NK-92 (cell line): Measurements from ENCODE around the gene FAM193A.
"Not testable (repeated sequence)": the region's sequence is repeated elsewhere in the genome, so short reads cannot be mapped to it uniquely, and the experiment has no call there.

Experiments
- DNase-seq: peaks from one replicate; lab custom pipeline; 2025; ENCODE audit not compliant: unreplicated experiment; lab: John Stamatoyannopoulos, UW

Gene FAM193A

DNA sequence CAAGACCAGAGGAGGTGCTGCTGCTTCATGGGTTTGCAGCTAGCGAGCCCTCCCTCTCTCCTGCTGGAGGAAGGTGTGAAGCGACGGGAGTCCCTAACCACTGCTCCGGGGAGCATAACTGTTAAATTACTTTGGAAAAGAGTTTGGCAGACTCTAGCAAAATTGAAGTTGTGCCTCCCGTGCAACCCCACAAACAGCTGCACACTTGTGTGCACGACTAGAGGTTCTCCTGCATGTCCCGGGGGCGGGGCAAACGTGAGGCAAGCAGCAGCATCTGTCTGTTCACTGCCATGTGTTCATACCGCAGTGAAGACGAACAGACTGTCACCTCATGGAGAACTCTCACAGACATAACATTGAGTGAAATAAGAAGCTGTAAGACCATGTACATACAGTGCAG is 185.1 kb downstream of the FAM193A start:
- DNase-seq, result no peak

DNA sequence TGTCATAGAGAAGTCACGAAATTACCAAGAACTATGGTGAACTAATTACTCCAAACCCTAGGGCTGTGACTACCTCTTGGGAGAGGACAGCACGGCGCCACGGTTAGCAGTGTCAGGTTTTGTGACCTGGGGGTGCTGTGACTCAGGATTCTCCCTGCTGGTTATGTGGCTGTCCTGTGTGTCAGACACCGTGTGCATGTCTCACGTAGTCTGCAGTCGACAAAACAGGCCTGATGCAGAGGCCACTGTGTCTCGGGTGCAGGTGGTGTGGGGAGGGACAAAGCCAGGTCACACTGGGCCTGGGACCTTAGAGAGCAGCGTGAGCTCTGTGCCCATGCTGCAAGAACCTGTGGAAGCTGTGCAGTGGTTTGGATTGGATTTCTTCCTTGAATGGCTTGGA is 185.6 kb downstream of the FAM193A start:
- DNase-seq, result no peak

DNA sequence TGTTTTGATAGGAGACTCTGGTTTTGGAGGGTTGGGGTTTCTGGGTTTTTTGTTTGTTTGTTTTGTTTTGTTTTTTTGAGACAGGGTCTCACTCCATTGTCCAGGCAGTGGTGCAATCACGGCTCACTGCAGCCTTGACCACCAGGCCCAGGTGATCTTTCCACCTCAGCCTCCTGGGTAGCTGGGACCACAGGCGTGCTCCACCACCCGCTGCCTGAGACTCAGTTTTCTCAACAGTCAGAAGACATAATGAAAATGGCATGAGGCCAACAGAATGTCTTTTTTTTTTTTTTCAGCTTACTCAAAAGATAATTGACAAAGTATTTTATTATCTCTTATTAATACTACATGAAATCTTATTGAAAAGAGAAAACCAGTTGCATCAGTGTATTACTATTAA is 187.3 kb downstream of the FAM193A start:
- DNase-seq, result no peak

DNA sequence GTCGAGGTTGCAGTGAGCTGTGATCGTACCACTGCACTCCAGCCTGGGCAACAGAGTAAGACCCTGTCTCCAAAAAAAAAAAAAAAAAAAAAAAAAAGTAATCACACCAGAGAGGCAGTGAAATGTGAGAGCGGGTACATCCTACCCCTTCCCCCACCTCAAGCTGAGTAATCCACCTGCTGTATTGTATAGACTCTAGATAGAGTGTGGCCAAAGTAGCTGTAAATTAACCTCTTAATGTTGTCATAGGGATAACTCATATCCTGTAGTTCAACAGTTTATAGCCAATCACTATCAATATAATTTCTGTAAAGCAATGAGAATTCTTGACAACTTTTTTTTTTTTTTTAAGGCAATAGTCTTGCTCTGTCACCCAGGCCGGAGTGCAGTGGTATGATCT is 188.9 kb downstream of the FAM193A start:
- DNase-seq, result no peak

DNA sequence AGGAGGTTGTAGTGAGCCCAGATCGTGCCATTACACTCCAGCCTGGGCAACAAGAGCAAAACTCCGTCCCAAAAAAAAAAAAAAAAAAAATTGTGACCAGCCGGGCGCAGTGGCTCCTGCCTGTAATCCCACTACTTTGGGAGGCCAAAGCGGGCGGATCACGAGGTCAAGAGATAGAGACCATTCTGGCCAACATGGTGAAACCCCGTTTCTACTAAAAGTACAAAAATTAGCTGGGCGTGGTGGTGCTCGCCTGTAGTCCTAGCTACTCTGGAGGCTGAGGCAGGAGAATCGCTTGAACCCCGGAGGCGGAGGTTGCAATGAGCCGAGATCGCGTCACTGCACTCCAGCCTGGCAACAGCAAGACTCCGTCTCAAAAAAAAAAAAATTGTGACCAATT is 190.4 kb downstream of the FAM193A start:
- not testable (repeated sequence) for DNase-seq

DNA sequence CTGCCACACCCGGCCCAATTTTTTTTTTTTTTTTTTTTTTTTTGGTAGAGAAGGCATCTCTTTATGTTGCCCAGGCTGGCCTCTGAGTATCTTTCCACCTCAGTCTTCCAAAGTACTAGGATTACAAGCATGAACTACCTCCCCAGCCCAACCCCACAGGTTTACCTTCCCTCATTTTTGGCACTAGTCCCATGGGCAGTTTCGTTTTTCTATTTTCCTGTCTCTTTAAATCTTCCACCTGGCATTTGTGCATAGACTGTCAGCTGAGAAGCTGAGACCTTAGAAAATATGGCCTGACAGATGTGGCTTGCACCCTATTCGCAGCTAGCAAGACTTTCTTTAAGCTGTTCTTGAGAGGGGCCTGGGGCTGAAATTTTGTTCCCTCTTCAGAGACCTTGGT is 191.8 kb downstream of the FAM193A start:
- DNase-seq, result no peak

DNA sequence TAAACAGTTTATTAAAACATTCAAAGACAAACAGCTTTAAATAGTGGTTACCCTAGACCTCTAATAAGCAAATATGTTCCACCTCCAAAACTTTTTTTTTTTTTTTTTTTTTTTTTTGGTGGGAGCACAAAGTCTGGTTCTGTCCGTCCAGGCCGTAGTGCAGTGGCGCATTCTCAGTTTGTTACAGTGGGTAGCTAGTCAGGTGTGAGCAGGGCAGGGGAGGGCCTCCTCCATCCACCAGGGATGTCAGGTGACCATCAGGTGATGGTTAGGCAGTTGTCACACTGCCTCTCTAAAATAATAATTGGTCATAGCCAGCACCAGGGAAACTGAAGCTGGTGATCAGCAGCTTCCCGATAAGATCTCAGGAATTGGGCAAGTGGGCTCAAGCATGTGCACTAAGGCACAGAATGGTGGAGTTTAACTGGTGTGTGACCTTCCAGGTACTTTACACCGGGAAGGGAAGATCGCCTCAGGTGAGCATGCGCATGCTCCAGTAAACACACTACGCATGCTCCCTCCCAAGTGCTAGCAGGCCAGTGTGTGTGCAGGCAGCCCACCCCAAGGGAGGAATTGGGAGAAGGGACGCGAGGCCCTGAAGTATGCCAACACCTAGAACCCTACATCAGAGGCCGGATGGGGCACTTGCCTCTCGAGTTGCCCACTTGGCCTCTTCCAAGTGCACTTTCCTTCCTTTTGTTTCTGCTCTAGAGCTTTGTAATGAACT is 192.5 kb downstream of the FAM193A start:
- no peak for DNase-seq

DNA sequence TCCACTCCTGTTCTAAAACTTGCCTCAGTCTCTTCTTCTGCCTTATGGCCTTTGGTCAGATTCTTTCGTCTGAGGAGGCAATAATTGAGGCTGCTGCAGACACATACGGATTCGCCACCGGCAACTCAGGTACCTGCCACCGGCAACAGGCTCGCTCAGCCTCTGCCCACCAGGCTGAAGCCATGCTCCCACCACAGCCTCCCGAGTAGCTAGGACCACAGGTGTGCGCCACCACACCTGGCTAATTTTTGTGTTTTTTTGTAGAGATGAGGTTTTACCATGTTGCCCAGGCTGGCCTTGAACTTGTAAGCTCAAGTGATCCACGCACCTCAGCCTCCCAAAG is 193.1 kb downstream of the FAM193A start:
- no peak for DNase-seq

DNA sequence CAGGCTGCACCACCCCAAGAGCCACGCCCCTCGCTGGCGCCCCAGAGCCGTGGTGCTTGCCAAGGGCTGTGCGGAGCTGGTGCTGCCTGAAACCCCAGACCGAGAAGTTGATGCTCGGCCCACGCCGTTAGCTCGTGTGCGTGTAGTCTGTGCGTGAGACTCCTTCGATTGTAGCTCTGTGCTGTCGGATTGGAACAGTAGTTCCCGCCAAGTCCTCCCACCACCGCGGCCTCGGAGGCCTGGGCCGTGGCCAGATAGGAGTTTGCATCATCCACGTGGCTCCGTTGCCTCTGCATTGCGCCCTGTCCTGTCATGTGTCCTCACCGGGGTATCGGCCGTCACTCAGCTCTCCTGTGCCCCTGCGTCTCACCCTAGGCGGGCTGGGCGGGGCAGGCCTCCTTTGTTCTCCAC is 195.5 kb downstream of the FAM193A start:
- no peak for DNase-seq

DNA sequence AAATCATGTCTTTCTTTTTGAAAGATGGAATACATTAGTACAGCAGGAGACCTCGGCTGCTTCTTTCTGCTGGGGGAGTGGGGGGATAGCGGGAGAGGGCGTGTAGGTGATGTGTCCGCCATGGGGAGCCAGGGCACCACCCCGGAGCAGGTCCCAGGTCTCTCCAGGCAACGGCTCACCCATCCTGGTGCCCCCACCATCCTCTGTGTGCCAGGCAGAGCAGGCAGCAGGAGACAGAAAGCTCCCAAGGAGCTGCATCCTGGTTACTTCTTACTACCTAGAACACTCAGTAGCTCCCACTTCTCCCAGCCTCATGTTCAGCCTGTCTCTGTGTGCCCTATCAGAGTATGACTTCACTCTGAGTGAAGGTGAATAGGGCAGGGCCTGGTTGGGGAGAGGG is 196.1 kb downstream of the FAM193A start:
- DNase-seq, result no peak

DNA sequence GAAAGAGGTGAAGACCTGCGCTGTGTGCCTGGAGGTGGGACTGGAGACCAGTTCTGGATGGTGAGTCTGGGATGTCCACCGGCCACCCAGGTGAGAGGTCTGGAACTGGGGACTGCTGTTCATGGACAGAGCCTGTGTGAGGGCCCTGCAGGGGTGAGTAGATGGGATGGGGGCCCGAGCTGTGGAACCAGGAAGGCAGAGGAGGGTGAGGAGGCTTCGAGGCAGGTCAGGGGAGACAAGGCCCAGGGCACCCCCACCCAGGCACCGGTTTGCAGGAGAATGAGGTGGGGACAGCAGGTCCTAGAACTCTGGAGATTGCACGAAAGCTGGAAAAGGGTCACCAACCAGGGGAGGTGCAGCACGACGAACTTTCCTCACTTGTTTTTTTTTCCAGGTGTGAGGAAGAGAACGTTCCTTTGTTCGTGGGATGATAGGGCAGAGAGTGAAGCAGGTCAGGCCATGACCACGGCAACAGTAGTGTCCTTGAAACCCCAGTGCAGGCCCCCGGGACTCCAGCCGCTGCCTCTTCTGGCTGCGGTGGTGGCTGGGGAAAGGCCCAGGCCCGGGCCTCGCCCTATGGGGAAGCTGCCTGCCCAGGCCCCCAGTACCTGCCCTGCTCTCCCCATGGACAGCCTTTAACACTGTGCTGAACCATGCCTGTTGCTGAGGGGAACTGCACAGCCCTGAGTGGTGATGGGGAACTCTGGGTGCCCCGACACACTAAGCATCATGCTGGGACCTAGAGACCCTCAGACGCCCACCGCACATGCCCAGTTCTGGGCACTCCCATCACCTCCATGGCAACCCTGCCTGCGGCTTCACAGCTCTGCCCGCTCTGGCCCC is 196.8 kb downstream of the FAM193A start:
- DNase-seq, result no peak

DNA sequence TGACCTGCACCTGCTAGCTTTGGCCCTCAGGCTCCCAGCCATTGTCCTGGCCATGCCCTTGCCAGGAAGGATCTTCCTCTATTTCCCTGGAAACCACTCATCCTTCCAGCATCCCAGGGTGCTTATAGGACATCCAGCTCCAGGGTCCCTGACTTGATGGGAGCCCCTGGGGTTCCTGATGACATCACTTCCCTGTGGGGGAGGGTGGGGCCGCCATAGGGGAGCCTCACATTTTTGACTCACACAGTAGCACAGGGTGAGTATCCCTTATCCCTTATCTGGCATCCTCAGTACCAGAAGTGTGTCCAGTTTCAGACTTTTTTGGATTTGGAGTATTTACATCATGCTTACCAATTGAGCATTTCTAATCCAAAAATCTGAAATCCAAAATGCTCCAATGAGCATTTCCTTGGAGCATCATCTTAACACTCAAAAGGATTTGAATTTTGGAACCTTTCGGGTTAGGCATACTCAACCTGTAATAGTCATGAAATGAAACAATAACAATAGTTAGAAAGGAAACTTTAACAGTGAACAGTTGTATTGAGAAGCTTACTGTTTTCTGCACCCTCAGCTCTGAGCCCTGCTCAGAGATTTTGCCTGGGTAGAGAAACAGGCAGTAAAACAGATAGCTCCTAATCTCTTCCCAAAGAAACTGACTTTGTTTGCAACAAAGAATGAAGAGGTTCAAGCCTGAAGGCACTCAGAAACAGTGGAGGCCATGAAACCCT is 197.6 kb downstream of the FAM193A start:
- DNase-seq, result no peak

DNA sequence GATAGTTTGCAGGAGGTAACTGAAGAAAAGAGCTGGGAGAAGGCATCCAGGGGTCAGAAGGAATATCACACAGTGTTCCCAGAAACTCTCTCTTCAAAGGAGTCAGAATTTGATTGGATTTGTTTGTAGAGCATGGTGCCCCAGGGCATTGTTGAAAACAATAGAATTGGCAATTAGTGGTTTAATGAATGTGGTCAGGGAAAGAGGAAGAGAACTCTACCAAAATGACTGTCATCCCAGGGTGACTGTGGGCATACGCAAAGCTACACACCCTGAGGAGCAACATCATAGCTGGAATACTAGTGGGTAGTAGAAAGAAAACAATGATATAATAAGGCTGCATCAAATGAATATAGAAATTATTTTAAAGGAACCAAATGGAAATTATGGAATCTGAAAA is 198.2 kb downstream of the FAM193A start:
- no peak for DNase-seq

DNA sequence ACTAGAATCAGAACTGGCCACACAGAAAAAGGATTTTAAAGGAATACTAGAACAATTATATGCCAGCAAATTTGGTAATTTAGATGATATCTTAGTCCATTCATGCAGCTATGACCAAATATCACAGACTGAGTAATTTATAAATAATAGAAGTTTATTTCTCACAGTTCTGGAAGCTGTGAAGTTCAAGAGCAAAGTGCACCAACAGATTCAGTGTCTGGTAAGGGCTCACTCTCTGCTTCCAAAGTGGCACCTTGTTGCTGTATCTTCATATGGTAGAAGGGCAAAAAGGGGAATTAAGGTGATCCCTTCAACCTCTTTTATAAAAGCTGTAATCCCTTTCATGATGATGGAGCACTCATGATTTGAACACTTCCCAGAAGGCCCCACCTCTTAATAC is 199.4 kb downstream of the FAM193A start:
- DNase-seq, result no peak

DNA sequence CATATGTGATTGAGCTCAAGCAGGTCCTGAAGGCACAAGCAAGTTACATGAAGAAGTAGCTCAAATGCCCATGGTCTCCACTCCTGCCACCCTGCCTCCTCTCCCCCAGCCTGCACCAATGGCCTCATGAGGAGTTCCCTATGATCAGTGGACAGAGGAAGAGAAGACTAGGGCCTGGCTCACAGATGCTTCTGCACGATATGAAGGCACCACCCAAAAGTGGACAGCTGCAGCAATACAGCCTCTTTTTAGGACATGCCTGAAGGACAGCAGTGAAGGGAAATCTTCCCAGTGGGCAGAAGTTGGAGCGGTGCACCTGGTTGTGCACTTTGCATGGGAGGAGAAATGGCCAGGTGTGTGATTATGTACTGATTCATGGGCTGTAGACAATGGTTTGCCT is 201.8 kb downstream of the FAM193A start:
- DNase-seq, result not testable (repeated sequence)

DNA sequence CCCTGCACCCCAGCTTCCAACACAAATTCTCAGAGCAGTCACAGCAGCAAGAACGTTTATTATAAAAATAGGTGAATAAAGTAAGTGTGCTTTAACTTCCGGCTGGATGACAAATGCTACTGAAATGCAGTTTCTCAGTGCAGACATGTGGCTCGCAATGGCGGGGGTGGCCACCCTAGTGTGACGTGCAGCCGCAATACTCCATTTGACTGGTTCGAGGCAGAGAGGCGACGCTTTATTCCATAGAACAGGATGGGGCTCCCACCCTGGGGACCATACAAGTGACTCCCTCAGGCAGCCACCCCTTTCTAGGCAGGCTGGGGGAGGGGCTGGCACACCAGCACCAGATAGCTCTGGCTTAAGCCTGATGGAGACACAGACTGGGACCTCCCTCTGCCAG is 205.2 kb downstream of the FAM193A start:
- DNase-seq, result no peak

DNA sequence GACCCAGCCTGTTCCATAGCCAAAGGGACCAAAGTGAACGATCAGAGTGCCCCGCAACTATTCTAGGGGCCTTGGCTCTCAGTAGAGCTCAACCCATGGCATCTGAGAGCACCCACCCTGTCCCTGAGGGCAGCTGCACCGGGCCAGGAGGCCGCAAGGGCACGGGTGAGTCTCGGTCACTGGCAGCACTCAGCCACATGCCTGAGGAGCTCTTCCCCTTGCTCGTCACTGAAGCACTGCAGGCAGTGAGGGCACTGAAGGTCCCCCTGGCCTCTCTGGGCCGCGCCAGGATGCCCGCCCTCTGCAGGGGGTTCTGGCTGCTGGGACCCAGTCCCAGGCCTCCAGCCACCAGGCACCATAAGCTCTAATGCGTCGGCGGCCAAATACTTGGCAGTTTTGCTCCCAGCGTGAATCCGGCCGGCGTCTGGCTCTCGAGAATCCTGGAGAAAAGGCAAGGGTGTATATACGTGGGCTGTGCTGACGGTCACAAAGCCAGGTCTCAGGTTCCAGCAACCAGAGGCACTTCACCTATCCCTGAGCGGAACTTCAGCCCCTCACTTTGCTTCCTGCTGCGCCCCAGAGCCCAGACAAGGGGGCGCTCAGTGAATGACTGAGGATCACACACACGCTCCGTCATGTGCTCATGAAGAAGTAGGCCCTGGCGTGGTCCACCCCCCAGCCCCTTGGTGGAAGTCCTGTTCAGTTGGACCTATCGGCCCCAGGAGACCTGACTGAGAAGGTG is 205.8 kb downstream of the FAM193A start:
- no peak for DNase-seq

DNA sequence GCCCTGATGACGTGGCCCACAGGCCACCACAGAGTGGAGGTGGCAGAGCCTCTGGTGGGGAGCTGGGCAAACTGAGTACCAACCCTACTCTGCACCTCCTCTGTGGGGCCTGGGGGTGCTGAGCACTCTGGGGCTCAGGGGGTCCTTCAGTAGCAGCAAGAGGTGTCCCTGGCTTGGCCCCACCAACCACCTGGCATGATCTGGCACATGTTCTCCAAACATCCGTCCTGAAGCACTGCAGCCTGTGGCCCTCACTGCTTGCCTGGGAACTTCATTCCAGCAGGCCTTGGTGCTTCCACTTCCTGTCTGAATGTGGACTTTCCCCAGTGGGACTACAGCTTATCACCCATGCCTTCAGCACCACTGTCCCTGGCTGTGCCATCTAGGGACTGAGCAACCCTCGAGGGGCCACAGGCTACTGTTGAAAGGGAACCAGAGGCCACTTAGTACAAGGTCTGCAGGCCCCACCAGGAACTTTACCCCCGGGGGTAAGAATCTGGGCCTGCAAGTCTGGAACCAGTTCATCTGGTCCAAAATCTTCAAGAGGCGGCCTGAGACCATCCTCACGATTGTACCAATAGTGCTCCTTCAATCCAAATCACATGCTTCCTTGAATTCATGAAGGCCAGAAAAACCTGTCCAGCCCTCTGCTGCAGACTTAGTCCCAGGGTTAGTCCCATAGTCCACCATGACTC is 206.5 kb downstream of the FAM193A start:
- no peak for DNase-seq

DNA sequence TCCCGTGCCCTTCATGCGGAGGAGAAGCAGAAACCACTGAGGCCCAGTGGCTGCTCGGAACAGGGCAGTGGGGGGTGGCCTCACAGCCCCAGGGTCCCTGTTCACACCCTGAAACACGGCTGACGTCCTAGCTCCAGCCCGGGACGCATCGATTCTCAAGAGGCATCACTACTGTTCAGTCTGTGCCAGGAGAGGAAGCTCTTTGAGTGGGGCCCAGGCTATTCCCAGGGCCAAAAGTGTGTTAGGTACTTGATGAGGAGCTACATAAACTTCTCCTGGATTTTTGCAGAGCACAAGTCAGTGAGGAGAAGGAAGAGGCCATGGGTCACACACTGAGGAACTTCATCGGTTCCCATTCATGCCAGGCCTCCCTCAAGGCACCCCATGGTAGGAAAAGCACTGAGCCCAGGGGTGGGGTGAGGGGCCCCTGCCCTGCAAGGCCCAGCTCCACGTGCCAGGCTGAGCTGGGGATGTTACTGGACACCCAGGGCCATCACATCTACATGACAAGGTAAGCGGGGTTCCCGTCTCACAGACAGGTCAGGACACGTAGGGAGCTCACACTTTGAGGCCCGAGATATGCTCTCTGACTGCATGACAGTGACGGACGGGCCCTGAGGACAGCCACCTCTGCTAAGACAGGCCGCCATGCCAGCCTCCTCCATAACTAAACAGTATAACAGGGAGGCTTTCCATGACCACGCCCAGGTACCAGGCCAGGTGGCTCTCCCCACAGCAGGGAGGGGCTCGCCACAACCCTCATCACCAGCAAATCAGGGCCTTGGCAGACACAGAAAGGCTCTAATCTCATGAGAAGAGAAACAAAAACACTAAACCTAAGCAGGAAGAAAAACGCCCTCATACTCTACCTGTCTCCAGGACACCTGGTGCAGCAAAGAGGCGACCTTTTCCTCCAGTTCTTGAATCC is 207.3 kb downstream of the FAM193A start:
- no peak for DNase-seq
